GM18505 (cell line): Measurements from ENCODE around the gene AP4B1.
A peak's percentile ranks its signal among the peaks of the same experiment; 100 is the strongest.
"Not testable (repeated sequence)": the region's sequence is repeated elsewhere in the genome, so short reads cannot be mapped to it uniquely, and the experiment has no call there.

ENCODE experiments used
- ATAC-seq: cut with Tn5 transposase; IDR thresholded peaks from one replicate; pipeline ENCODE4 v1.9.1; 2021; ENCODE audit not compliant: unreplicated experiment
- POLR2A ChIP-seq: IDR thresholded peaks from 4 replicates; pipeline ENCODE4 v1.6.1; 2011; ENCODE audit warnings: borderline replicate concordance; ENCODE audit not compliant: insufficient read depth, insufficient read length; ENCODE audit errors: extremely low read depth

AP4B1 gene

GRCh38 chr1:113872219-113872935 lies 32.2 kb downstream of the AP4B1 start:
- no peak for TF ChIP-seq POLR2A
- peak; percentile 15 for ATAC-seq

GRCh38 chr1:113871597-113872113 lies 32.9 kb downstream of the AP4B1 start, which contains the start of gene PTPN22:
TSS of gene PTPN22 (minus strand) at chr1:113871712.
- peak; percentile 95 for TF ChIP-seq POLR2A
- peak; percentile 67 for ATAC-seq

GRCh38 chr1:113870778-113871177 lies 33.8 kb downstream of the AP4B1 start:
- ATAC-seq = no peak
- TF ChIP-seq POLR2A = no peak

GRCh38 chr1:113868387-113869083 lies 36.1 kb downstream of the AP4B1 start:
- TF ChIP-seq POLR2A = no peak
- no peak for ATAC-seq

- no peak for TF ChIP-seq POLR2A
- no peak for ATAC-seq
Observed at GRCh38 chr1:113861641-113862040, 43.0 kb downstream of the AP4B1 start.

- ATAC-seq = no peak
- no peak for TF ChIP-seq POLR2A
Observed at GRCh38 chr1:113860891-113861290, 43.7 kb downstream of the AP4B1 start.

GRCh38 chr1:113859478-113860175 lies 45.0 kb downstream of the AP4B1 start:
- ATAC-seq = peak; percentile 75
- TF ChIP-seq POLR2A = peak; percentile 27

GRCh38 chr1:113858982-113859381 lies 45.6 kb downstream of the AP4B1 start:
- TF ChIP-seq POLR2A = no peak
- ATAC-seq = no peak

- TF ChIP-seq POLR2A = no peak
- ATAC-seq = no peak
Observed at GRCh38 chr1:113858418-113858817, 46.2 kb downstream of the AP4B1 start.

GRCh38 chr1:113857776-113858175 lies 46.8 kb downstream of the AP4B1 start:
- no peak for TF ChIP-seq POLR2A
- no peak for ATAC-seq

- ATAC-seq = no peak
- TF ChIP-seq POLR2A = no peak
Observed at GRCh38 chr1:113856401-113856790, 48.2 kb downstream of the AP4B1 start.

- no peak for ATAC-seq
- no peak for TF ChIP-seq POLR2A
Observed at GRCh38 chr1:113855630-113856400, 48.8 kb downstream of the AP4B1 start.

- TF ChIP-seq POLR2A = no peak
- no peak for ATAC-seq
Observed at GRCh38 chr1:113854234-113854633, 50.4 kb downstream of the AP4B1 start.

- ATAC-seq = not testable (repeated sequence)
Observed at GRCh38 chr1:113852694-113853093, 51.9 kb downstream of the AP4B1 start.
